BLaER1 treated with 17β-estradiol and CSF1 and Interleukin-3, amounts not matched to agents 10 nM and 100 nM (cell line): ENCODE measurements around the gene ZNF511.

Source experiments
- H3K27ac ChIP-seq, 11 experiments: shearing (Covaris generic); formaldehyde crosslinking; 2 replicates each; pipeline ENCODE4 v1.8.1; 2022
- H3K27me3 ChIP-seq, 11 experiments: shearing (Covaris generic); formaldehyde crosslinking; 2 replicates each; pipeline ENCODE4 v1.8.1; 2022
- H3K36me3 ChIP-seq, 11 experiments: shearing (Covaris generic); formaldehyde crosslinking; 2 replicates each; pipeline ENCODE4 v1.8.1; 2022
- H3K4me1 ChIP-seq, 10 experiments: shearing (Covaris generic); formaldehyde crosslinking; 2 replicates each; pipeline ENCODE4 v1.8.1; 2022
- H3K4me2 ChIP-seq, 11 experiments: shearing (Covaris generic); formaldehyde crosslinking; 2 replicates each; pipeline ENCODE4 v1.8.1; 2022
- H3K4me3 ChIP-seq, 10 experiments: shearing (Covaris generic); formaldehyde crosslinking; 2 replicates each; pipeline ENCODE4 v1.8.1; 2022
- H3K9ac ChIP-seq, 11 experiments: shearing (Covaris generic); formaldehyde crosslinking; 2 replicates each; pipeline ENCODE4 v1.8.1; 2022
- H3K9me3 ChIP-seq, 11 experiments: shearing (Covaris generic); formaldehyde crosslinking; replicated peaks in 1 of 11; 2 replicates each; pipeline ENCODE4 v1.8.1; 2022
- H4K20me1 ChIP-seq, 11 experiments: shearing (Covaris generic); formaldehyde crosslinking; 2 replicates each; pipeline ENCODE4 v1.8.1; 2022
- Cebpa-rat ChIP-seq, 11 experiments: shearing (Covaris generic); IDR thresholded peaks; 2 replicates each; pipeline ENCODE4 v1.8.1; 2022

The ZNF511 gene

DNA sequence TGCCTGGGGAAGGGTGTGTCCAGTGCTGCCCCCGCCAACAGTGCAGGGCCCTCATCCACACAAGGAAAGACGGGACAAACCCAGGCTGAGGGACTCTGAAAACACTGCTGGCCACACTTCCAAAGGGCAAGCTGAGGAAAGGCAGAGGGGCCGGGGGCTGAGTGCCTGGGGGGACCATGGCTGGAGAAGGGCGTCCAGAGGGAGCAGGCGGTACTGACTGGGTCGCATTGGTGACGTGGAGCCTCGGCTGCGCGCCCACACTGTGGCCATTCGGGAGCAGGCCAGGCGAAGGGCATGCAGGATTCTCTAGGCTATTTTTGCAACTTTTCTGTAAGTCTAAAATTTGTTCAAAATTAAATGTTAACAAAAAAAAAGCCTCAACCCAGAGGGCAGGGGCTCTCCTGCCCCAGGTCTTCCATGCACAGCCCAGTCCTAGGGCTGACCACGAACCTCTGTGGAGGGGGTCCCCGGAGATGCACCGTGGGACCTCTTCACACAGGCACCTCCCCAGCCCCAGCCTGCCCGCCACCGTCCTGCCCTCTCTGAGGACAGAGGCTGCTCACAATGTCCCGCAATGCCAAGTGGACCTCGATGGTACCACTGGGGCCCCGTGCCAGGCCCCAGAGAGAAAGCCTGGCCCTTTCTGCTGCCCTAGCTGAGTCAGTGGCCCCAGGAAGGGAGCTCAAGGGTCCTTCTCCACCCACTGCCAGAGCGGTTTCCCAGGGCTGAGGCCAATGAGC is 42.5 kb upstream of the ZNF511 start:
- no peaks in the 10 kb centered on the region for H3K9me3 ChIP-seq
- no peak overlapping the region for H3K27ac ChIP-seq
- peak overlapping the region in 1 of 11 experiments; percentile 18; a peak in 1 of 22 replicates for H3K9ac ChIP-seq
- no peak overlapping the region for H3K4me3 ChIP-seq
- H3K36me3 ChIP-seq: peaks cover 0 to 40% (median 0%) of the 10 kb centered on the region in 11 experiments; a peak in 9 of 22 replicates
- peaks cover 42 to 60% (median 46%) of the 10 kb centered on the region in 10 experiments for H3K4me1 ChIP-seq
- H4K20me1 ChIP-seq: peaks cover 0 to 34% (median 0%) of the 10 kb centered on the region in 11 experiments; a peak in 7 of 22 replicates
- peaks cover 0 to 14% (median 6%) of the 10 kb centered on the region in 11 experiments; a peak in 9 of 22 replicates for H3K27me3 ChIP-seq
- peak overlapping the region in 3 of 11 experiments; percentile 19 to 83 (median 78); a peak in 4 of 22 replicates for H3K4me2 ChIP-seq
- TF ChIP-seq Cebpa-rat (IDR thresholded peaks at IDR 0.05): no peak

DNA sequence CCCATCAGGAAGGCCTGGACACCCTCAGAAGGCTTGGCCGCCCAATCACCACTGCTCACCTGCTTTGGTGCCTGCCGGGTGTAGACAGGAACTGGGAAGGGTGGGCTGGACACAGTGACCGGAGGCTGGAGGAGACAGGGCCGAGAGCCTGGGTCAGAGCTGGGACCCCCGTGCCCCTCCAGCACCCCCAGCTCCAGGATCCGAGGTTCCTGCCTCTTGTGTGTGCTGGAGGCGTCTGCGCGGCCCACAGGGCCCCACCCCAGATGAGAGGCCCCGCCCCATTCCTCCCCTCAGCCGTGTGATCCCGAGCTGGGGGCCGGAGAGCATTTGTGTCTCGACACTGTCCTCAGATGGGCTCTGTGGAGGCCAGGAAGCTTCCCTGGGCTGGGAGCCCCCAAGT is 41.4 kb upstream of the ZNF511 start:
- Histone ChIP-seq H3K27ac (0 out of 22 replicates have a peak overlapping the region, but pooled peaks of 1 of the 11 experiments have one; percentile 4), H3K36me3 (peaks cover 0 to 48% (median 0%) of the 10 kb centered on the region in 11 experiments; a peak in 9 of 22 replicates), H3K4me2 (no peak overlapping the region), H3K27me3 (peaks cover 0 to 14% (median 6%) of the 10 kb centered on the region in 11 experiments; a peak in 9 of 22 replicates), H3K9me3 (no peaks in the 10 kb centered on the region), H3K4me1 (peaks cover 37 to 54% (median 40%) of the 10 kb centered on the region in 10 experiments), H3K9ac (no peak overlapping the region), H3K4me3 (no peak overlapping the region), H4K20me1 (peaks cover 0 to 41% (median 0%) of the 10 kb centered on the region in 11 experiments; a peak in 7 of 22 replicates)
- no peak for TF ChIP-seq Cebpa-rat (IDR thresholded peaks at IDR 0.05)

DNA sequence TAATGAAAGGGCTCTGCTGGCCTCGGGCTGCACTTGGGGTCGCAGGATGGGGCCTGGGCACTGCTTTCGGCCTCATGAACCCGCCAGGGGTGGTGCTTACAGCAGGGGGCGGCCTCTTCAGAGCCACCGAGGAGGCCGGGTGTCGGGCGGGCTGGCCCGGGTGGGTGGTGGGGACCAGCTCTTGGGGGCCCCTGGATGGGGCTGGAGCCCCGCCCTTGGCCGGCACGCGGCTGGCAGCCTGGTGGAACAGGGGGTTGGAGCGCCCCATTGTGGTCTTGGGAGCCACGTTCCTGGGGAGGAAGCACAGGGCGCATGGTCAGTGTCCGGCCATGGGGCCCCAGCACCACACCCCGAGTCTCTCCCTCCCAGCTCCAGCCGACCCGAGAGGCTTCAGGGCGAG is 40.9 kb upstream of the ZNF511 start:
- Histone ChIP-seq H4K20me1 (peaks cover 0 to 44% (median 0%) of the 10 kb centered on the region in 11 experiments; a peak in 7 of 22 replicates), H3K27ac (no peak overlapping the region), H3K9ac (peak overlapping the region in 1 of 11 experiments; percentile 7; a peak in 1 of 22 replicates), H3K9me3 (no peaks in the 10 kb centered on the region), H3K4me2 (no peak overlapping the region), H3K4me3 (no peak overlapping the region), H3K27me3 (peaks cover 0 to 10% (median 5%) of the 10 kb centered on the region in 11 experiments; a peak in 7 of 22 replicates), H3K4me1 (peaks cover 32 to 49% (median 35%) of the 10 kb centered on the region in 10 experiments), H3K36me3 (peaks cover 0 to 49% (median 0%) of the 10 kb centered on the region in 11 experiments; a peak in 9 of 22 replicates)
- no peak for TF ChIP-seq Cebpa-rat (IDR thresholded peaks at IDR 0.05)

DNA sequence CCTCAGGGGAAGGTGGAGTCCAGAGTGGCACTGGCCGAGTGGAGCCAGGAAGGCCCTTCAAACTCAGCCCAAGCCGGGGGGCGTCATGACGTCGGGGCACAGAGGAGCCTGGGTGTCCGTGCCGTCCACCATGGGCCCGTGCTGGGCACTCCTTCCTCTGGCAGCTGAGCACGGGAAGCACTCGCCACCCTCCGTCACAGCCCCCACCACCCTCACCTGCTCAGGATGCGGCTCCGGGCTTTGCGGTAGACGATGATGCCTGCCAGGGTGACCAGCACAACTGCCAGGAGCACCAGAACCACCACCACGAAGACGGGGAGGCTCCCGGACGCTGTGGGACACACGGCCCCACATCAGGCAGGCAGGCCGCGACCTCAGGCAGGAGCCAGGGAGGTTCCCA is 40.2 kb upstream of the ZNF511 start:
- peaks cover 25 to 49% (median 28%) of the 10 kb centered on the region in 10 experiments for H3K4me1 ChIP-seq
- peaks cover 0 to 2% (median 0%) of the 10 kb centered on the region in 11 experiments; a peak in 3 of 22 replicates for H3K27me3 ChIP-seq
- 0 out of 22 replicates have a peak overlapping the region, but pooled peaks of 1 of the 11 experiments have one; percentile 2 for H3K9ac ChIP-seq
- H3K4me3 ChIP-seq: no peak overlapping the region
- peaks cover 0 to 51% (median 0%) of the 10 kb centered on the region in 11 experiments; a peak in 7 of 22 replicates for H4K20me1 ChIP-seq
- H3K4me2 ChIP-seq: no peak overlapping the region
- H3K27ac ChIP-seq: no peak overlapping the region
- H3K9me3 ChIP-seq: no peaks in the 10 kb centered on the region
- no peak for TF ChIP-seq Cebpa-rat (IDR thresholded peaks at IDR 0.05)
- H3K36me3 ChIP-seq: peaks cover 0 to 55% (median 0%) of the 10 kb centered on the region in 11 experiments; a peak in 9 of 22 replicates

DNA sequence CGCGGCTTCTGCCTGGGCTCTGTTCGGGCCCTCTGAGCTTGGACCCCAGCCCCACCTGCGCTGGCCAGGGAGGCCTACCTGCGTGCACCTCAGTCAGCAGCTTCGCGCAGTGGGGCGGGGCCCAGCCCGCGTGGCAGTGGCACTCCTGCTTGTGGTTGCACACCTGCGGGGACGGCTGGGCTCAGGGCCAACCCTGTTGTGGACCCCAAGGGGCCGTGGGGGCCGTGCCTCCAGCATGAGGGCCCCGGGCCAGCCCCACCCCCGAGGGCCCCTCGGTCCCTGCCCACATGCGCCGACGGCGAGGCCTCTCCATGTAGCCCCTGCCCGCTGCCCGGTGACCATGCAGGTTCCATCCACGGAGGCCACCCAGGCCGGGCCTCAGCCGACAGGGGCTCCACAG is 39.3 kb upstream of the ZNF511 start:
- H4K20me1 ChIP-seq: peaks cover 0 to 55% (median 0%) of the 10 kb centered on the region in 11 experiments; a peak in 7 of 22 replicates
- peaks cover 17 to 48% (median 26%) of the 10 kb centered on the region in 10 experiments for H3K4me1 ChIP-seq
- H3K27me3 ChIP-seq: no peaks in the 10 kb centered on the region; a peak in 1 of 22 replicates
- TF ChIP-seq Cebpa-rat (IDR thresholded peaks at IDR 0.05): no peak
- peak overlapping the region in 1 of 11 experiments; percentile 14; a peak in 1 of 22 replicates for H3K9ac ChIP-seq
- no peak overlapping the region for H3K4me3 ChIP-seq
- H3K27ac ChIP-seq: peak overlapping the region in 1 of 11 experiments; percentile 44; a peak in 3 of 22 replicates
- H3K36me3 ChIP-seq: peaks cover 0 to 58% (median 0%) of the 10 kb centered on the region in 11 experiments; a peak in 9 of 22 replicates
- H3K9me3 ChIP-seq: no peaks in the 10 kb centered on the region
- peak overlapping the region in 8 of 11 experiments; percentile 18 to 53 (median 43); a peak in 13 of 22 replicates for H3K4me2 ChIP-seq

DNA sequence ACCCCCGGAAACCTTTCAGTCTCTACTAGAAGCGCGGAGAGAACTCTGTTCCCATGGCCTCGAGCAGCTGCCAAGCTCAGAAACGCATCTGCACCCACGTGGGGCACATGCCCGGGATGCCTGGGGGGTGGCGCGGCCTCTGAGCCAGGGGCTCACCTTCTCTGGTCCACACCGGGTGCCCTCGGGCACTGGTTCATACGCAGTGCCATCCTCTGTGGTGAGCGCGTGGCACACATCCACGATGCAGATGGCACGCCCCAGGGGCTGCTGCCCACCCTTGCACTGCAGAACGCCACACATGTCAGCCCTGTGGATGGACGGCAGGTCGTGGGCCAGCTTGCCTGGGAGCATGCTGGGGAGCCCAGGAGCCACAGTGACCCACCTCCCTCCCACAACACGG is 38.5 kb upstream of the ZNF511 start:
- no peak for TF ChIP-seq Cebpa-rat (IDR thresholded peaks at IDR 0.05)

DNA sequence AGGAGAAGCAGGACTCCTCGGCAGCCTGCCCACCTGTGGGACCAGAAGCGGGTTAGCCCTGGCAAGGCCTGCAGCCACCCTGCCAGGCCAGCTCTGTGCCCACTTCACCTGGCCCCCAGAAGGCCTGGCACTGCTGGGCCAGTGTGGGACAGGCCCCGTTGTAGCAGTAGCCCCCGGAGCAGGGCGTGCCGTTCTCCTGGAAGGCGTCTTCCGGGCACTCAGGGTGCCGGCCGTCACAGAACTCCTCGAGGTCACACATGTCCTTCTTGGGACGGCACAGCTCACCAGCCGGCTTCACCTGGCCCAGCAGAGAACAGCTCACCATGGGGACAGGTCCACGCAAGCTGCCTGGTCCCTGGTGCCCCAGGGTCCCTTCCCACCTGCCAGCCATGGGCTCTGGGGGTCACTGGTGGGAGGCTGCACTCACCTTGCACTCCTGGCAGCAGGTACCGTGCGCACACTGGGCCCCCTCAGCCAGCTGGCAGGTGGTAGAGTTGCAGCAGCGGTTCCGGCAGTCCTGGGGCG is 37.9 kb upstream of the ZNF511 start:
- Histone ChIP-seq H4K20me1 (peaks cover 0 to 63% (median 11%) of the 10 kb centered on the region in 11 experiments; a peak in 10 of 22 replicates), H3K36me3 (peaks cover 0 to 58% (median 0%) of the 10 kb centered on the region in 11 experiments; a peak in 9 of 22 replicates), H3K4me3 (no peak overlapping the region), H3K4me1 (peaks cover 19 to 50% (median 35%) of the 10 kb centered on the region in 10 experiments), H3K9me3 (no peaks in the 10 kb centered on the region), H3K27me3 (peaks cover 7 to 14% (median 11%) of the 10 kb centered on the region in 11 experiments), H3K27ac (no peak overlapping the region), H3K9ac (no peak overlapping the region), H3K4me2 (0 out of 22 replicates have a peak overlapping the region, but pooled peaks of 1 of the 11 experiments have one; percentile 38)
- TF ChIP-seq Cebpa-rat (IDR thresholded peaks at IDR 0.05): no peak

More for the DNA sequence above, 38.5 kb upstream of the ZNF511 start:
- Histone ChIP-seq H3K4me2 (peak overlapping the region in 8 of 11 experiments; percentile 18 to 53 (median 43); a peak in 14 of 22 replicates), H3K27me3 (peaks cover under 1 to 7% (median 4%) of the 10 kb centered on the region in 11 experiments; a peak in 21 of 22 replicates), H3K36me3 (peaks cover 0 to 58% (median 0%) of the 10 kb centered on the region in 11 experiments; a peak in 9 of 22 replicates), H3K9me3 (no peaks in the 10 kb centered on the region), H4K20me1 (peaks cover 0 to 61% (median 6%) of the 10 kb centered on the region in 11 experiments; a peak in 10 of 22 replicates), H3K4me3 (no peak overlapping the region), H3K27ac (peak overlapping the region in 1 of 11 experiments; percentile 44; a peak in 1 of 22 replicates), H3K9ac (peak overlapping the region in 2 of 11 experiments; percentile 4 to 14; a peak in 1 of 22 replicates), H3K4me1 (peaks cover 19 to 48% (median 30%) of the 10 kb centered on the region in 10 experiments)

DNA sequence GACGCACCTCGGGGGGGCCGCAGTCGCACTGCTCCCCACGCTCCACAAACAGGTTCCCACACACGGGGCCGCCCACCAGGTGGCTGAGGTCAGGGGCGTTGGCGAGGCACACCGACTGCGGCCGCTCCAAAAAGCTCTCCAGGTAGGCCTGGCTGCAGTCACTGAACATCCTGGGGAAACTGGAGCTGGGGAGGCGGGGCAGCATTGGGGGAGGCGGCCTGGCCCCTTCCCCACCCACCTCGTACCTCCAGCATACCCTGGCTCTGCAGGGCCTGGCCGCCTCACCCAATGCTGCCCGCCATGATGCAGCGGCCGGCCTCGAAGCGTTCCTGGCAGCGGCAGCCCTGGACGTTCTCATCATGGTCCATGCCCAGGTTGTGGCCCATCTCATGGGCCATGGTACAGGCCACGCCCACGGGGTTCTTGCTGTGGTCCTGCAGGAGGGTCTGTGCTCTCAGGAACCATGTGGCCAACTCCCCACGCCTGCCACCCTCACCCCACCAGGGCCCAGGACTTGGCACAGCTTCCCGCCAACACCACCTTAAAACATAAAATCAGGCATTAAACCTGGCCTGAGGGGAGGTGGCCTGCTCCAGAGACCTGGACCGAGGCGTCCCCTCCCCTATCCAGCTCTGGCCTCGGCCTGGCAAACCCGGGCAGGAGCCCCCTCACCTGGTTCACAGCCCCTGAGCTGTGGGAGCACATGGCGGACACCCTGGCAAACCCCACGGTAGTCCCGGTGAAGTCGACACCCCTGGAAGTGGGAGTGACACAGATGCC is 37.0 kb upstream of the ZNF511 start:
- no peaks in the 10 kb centered on the region for H3K9me3 ChIP-seq
- no peak overlapping the region for H3K27ac ChIP-seq
- peaks cover 16 to 22% (median 19%) of the 10 kb centered on the region in 11 experiments for H3K27me3 ChIP-seq
- no peak for TF ChIP-seq Cebpa-rat (IDR thresholded peaks at IDR 0.05)
- no peak overlapping the region for H3K9ac ChIP-seq
- peaks cover 0 to 72% (median 15%) of the 10 kb centered on the region in 11 experiments; a peak in 10 of 22 replicates for H4K20me1 ChIP-seq
- H3K4me3 ChIP-seq: no peak overlapping the region
- peaks cover 24 to 55% (median 44%) of the 10 kb centered on the region in 10 experiments for H3K4me1 ChIP-seq
- H3K36me3 ChIP-seq: peaks cover 0 to 58% (median 0%) of the 10 kb centered on the region in 11 experiments; a peak in 9 of 22 replicates
- no peak overlapping the region for H3K4me2 ChIP-seq
